Embryonic facial prominence (tissue), 1 donor: ENCODE data around the gene HNF4A.

ENCODE experiments used
- DNase-seq: peaks from one replicate; pipeline ENCODE4 v3.0.0-alpha.2; 2016; ENCODE audit errors: extremely low spot score

Gene HNF4A

GRCh38 chr20:44405785-44406571 is 50.5 kb downstream of the HNF4A start:
- DNase-seq: no peak

- DNase-seq: no peak
Observed at GRCh38 chr20:44406572-44407137, 51.2 kb downstream of the HNF4A start.

- no peak for DNase-seq
Observed at GRCh38 chr20:44407402-44408184, 52.1 kb downstream of the HNF4A start.

GRCh38 chr20:44409132-44409600 is 53.7 kb downstream of the HNF4A start:
- DNase-seq: no peak

GRCh38 chr20:44410583-44411019 is 55.1 kb downstream of the HNF4A start:
- DNase-seq: no peak

DNA sequence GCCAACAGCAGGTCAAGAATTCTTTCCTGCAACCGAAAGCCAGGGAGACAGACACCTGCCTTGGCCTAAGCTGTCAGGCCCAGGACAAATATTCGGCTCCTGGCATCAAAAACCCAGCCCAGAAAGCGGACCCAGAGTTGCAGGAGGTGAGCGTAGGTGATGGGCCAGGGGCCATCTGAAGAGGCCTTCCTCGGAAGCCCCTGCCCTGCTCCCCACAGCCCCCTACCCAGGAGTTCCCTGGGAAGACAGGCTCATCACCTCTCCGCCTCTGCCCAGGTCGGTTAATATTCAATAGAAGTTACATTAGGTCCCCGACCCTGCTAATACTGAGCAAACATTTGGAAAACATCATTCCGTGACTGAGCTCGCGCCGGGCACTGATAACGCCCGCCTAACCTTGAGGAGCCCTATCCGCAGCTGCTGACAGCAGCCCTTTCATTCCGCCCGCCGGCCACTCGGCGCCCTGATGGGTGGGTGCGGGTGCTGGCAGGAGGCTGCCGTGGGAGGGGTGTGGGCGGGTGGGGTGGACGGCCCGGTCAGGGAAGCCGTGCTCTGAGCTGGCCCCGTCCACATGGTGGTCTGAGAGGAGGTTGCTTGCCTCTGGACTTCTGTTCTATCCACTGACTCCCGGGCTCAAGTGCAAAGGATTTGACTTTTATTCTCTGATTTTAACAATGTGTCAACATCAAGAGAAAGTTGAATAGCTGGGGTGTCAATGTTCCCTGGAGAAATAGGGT is 55.7 kb downstream of the HNF4A start:
- DNase-seq: no peak

DNA sequence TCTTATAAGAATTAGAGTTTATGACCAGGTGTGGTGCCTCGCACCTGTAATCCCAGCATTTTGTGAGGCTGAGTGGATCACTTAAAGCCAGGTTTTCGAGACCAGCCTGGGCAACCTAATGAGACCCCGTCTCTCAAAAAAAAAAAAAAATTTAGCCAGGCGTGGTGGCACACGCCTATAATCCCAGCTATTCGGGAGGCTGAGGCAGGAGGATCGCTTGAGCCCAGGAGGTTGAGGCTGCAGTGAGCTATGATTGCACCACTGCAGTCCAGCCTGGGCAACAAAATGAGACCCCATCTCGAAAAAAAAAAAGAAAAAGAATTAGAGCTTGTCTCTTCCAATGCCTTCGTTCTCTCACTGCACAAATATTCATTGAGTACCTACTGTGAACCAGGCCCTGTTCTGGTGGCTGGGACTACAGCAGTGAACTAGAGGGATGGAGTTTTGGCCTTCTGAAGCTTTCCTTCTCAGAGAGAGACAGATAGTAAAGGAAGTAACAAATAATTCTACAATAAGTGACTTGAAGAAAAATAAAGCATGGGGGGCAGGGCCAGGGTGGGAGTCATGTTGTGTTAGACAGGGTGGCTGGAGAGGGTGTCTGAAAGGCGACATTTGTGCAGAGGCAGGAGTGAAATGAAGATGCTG is 56.4 kb downstream of the HNF4A start:
- no peak for DNase-seq

GRCh38 chr20:44412402-44413144 is 57.1 kb downstream of the HNF4A start:
- DNase-seq: no peak

- no peak for DNase-seq
Observed at GRCh38 chr20:44413575-44414345, 58.3 kb downstream of the HNF4A start.

DNA sequence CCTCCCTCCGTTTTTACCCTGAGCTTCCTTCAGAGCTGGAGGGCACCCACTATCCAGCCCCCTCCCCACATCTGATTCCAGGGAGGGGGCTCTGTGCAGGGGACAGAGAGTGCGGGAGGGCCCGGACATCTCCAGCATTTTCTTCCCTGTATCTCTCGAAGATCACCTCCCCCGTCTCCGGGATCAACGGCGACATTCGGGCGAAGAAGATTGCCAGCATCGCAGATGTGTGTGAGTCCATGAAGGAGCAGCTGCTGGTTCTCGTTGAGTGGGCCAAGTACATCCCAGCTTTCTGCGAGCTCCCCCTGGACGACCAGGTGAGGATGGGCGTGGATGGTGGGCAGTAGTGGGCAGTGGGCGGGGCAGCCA is 58.8 kb downstream of the HNF4A start:
- no peak for DNase-seq

DNA sequence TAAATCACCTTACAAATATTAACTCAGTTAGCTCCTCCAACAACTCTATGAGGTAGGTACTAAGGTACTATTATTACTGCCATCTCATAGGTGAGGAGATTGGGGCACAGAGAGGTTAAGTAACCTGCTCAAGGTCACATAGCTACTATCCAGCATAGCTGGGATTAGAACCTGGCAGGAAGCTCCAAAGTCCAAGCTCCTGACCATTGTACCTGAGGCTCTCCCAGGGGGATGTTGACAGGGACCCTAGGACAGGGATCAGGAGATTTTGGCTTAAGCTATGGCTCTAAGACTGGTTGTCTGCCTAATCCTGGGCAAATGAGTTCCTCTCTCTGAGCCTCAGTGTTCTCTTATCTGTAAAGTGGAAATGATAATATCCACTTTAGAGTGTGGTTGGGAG is 59.3 kb downstream of the HNF4A start:
- DNase-seq: no peak

- DNase-seq: no peak
Observed at GRCh38 chr20:44415833-44416715, 60.6 kb downstream of the HNF4A start.

DNA sequence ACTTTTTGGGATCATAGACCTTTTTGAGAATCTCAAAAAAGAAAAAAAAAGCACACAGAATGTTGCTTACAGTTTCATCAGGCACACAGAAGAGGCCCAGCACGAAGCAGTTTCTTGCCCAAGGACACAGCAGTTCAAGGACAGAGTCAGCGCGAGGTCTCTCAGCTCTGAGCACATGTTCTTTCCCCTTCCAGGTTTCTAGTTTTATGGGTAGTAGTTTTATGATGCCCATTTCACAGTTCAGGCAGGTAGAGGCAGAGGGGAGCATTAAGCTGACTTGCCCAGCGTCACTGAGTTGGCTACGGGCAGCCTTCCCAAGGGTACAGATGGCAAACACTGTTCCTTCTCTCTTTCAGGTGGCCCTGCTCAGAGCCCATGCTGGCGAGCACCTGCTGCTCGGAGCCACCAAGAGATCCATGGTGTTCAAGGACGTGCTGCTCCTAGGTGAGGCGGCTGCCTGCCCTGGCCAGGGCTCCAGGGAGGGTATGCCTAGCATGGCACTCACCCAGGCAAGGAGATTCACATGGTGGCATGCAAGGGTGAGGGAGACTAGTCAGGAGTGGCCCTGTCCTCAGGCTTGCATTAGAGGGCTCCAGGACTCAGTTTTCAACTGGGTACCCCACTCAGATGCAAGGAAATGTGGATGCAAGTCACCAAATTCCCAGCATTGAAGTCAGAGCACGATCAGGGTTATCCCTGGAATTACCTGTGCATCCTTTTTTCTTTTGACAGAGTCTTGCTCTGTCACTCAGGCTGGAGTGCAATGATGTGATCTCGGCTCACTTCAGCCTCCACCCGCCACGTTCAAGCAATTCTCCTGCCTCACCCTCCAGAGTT is 62.8 kb downstream of the HNF4A start:
- DNase-seq: no peak

DNA sequence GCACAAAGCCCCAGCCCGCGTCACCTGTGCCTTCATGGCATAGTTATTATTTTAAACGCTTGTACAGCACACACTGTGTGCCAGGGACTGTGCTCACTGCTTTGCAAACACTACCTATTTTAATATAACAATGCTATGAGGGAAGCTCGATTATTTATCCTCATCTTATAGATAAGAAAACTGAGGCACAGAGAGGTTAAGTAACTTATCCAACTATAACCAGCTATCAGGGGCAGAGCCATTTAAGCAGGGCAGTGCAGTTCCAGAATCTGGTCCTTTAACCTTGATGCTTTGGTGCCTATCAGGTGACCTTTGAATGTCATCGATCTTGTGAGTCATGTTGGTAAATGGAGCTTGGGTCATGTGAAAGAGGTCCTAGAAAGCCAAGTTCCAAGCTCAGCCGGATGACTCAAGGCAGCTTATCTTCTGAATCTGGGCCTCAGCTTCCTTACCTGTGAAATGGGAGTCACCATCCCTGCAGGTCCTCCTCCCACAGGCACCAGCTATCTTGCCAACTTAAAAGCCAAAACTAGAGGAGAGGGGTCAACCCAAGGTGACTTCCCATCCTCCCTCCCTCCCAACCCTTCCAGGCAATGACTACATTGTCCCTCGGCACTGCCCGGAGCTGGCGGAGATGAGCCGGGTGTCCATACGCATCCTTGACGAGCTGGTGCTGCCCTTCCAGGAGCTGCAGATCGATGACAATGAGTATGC is 63.8 kb downstream of the HNF4A start:
- DNase-seq: no peak

GRCh38 chr20:44420497-44420896 is 65.0 kb downstream of the HNF4A start:
- DNase-seq: no peak

- DNase-seq: no peak
Observed at GRCh38 chr20:44422083-44422482, 66.6 kb downstream of the HNF4A start.

GRCh38 chr20:44423480-44423879 is 68.0 kb downstream of the HNF4A start:
- DNase-seq: no peak
